Measurements from ENCODE around the gene FBXO10. TPM values are rescaled to one million over a fixed set of nuclear protein-coding genes. Genes with fewer than 3 reads are reported as not detected.

FBXO10 gene
- total RNA-seq, 2 experiments from 2014 or later: 9.4 to 13.2 TPM

DNA sequence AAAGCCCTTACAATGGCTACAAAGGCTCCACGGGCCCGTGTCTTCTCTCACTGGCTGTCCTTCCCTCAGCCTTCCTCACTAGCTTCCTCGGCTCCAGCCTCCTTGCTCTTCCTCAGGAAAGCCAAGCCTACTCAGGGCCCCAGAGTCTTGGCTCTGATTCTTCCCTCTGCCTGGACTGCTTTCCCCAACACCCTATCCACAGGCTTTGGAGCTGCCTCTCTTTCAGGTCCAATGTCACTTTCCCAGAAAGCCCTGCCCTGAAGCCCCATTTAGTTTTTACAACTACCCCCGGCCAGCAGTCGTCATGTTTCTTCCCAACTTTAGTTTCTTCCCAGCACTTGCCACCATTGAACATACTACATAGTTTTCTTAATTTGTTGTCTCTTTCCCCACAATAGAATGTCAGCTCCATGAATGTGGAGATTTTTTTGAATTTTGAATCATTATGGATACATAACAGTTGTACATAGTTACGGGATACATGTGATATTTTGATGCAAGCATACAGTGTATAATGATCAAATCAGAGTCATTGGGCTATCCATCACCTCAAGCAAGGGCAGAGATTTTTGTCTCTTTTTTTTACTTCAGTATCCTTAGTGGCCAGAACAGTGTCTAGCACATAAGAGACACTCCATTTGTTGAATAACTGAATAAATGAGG, 33.7 kb upstream of the FBXO10 start:
- no TSS peak for BruUV-seq (replicated peaks)
- no peak for DNase-seq (ENCODE audit: low spot score)
- no peaks in the 10 kb centered on the region for H3K79me2 ChIP-seq (ENCODE audit: insufficient read depth, low read depth, low read length)
- TF ChIP-seq, protein P1, sequence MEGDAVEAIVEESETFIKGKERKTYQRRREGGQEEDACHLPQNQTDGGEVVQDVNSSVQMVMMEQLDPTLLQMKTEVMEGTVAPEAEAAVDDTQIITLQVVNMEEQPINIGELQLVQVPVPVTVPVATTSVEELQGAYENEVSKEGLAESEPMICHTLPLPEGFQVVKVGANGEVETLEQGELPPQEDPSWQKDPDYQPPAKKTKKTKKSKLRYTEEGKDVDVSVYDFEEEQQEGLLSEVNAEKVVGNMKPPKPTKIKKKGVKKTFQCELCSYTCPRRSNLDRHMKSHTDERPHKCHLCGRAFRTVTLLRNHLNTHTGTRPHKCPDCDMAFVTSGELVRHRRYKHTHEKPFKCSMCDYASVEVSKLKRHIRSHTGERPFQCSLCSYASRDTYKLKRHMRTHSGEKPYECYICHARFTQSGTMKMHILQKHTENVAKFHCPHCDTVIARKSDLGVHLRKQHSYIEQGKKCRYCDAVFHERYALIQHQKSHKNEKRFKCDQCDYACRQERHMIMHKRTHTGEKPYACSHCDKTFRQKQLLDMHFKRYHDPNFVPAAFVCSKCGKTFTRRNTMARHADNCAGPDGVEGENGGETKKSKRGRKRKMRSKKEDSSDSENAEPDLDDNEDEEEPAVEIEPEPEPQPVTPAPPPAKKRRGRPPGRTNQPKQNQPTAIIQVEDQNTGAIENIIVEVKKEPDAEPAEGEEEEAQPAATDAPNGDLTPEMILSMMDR (conservative IDR thresholded peaks at IDR 0.05; ENCODE audit: low read length): no peak
- TF ChIP-seq EZH2phosphoT487 (IDR thresholded peaks at IDR 0.05; ENCODE audit: borderline replicate concordance, low read depth, low read length): no peak
- no peak overlapping the region for H2AFZ ChIP-seq (ENCODE audit: low read length)
- no peaks in the 10 kb centered on the region for H3K36me3 ChIP-seq (ENCODE audit: insufficient read depth, low read length)
- H3K4me1 ChIP-seq (ENCODE audit: insufficient read depth, low read length, poor library complexity, severe bottlenecking): no peaks in the 10 kb centered on the region
- intact Hi-C loops (cut with micrococcal nuclease; ENCODE audit: unreplicated experiment): no loop called here
- POLR2A ChIA-PET: no interaction called here
- no peak overlapping the region for H3K27ac ChIP-seq (ENCODE audit: low read depth, low read length, poor library complexity, severe bottlenecking)
- no peak overlapping the region for H3K4me3 ChIP-seq (ENCODE audit: low read depth, low read length, poor library complexity, severe bottlenecking)
- CTCF ChIA-PET (ENCODE audit: unreplicated experiment): no interaction called here
- H3K9me2 ChIP-seq (ENCODE audit: insufficient read depth, low read length): no peaks in the 10 kb centered on the region
- no peaks in the 10 kb centered on the region for H4K20me1 ChIP-seq (ENCODE audit: insufficient read depth, low read length)
- H3K9me3 ChIP-seq (ENCODE audit: low read length): no peaks in the 10 kb centered on the region
- H3K4me2 ChIP-seq (ENCODE audit: low read length): no peak overlapping the region

DNA sequence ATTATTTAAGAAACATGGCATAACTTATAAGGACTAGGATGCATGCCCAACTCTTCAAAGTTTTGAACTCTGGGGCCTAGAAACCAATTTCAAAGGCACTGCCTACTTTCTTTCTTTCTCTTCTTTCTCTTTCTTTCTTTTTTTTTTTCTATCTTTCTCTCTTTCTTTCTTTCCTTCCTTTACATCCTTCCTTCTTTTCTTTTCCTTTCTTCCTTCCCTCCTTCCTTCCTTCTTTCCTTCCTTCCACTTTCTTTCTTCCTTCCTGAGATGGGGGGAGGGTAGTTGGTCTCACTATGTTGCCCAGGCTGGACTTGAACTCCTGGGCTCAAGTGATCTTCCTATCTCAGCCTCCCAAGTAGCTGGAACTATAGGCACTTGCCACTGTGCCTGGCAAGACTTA, 32.1 kb upstream of the FBXO10 start:
- H3K79me2 ChIP-seq (ENCODE audit: insufficient read depth, low read depth, low read length): no peaks in the 10 kb centered on the region
- no peak overlapping the region for H3K4me2 ChIP-seq (ENCODE audit: low read length)
- no peaks in the 10 kb centered on the region for H3K4me1 ChIP-seq (ENCODE audit: insufficient read depth, low read length, poor library complexity, severe bottlenecking)
- no peak overlapping the region for H3K27ac ChIP-seq (ENCODE audit: low read depth, low read length, poor library complexity, severe bottlenecking)
- H3K4me3 ChIP-seq (ENCODE audit: low read depth, low read length, poor library complexity, severe bottlenecking): no peak overlapping the region
- no TSS peak for BruUV-seq (replicated peaks)
- POLR2A ChIA-PET: interaction anchor here (0.6 to 1.0 kb wide), 4 partner anchors 11 to 144 kb away, joined by 3 to 5 read pairs (median 3); no protein-coding TSS in a partner anchor
- intact Hi-C loops (cut with micrococcal nuclease; ENCODE audit: unreplicated experiment): no loop called here
- no peaks in the 10 kb centered on the region for H3K9me2 ChIP-seq (ENCODE audit: insufficient read depth, low read length)
- CTCF ChIA-PET (ENCODE audit: unreplicated experiment): interaction anchor here (0.6 kb wide), 1 partner anchor 1509 kb away, joined by 3 read pairs; no protein-coding TSS in a partner anchor
- DNase-seq (ENCODE audit: low spot score): no peak
- H4K20me1 ChIP-seq (ENCODE audit: insufficient read depth, low read length): no peaks in the 10 kb centered on the region
- H3K36me3 ChIP-seq (ENCODE audit: insufficient read depth, low read length): no peaks in the 10 kb centered on the region
- TF ChIP-seq EZH2phosphoT487 (IDR thresholded peaks at IDR 0.05; ENCODE audit: borderline replicate concordance, low read depth, low read length): no peak
- TF ChIP-seq, protein P1 (conservative IDR thresholded peaks at IDR 0.05; ENCODE audit: low read length): no peak
- no peak overlapping the region for H2AFZ ChIP-seq (ENCODE audit: low read length)
- no peaks in the 10 kb centered on the region for H3K9me3 ChIP-seq (ENCODE audit: low read length)

DNA sequence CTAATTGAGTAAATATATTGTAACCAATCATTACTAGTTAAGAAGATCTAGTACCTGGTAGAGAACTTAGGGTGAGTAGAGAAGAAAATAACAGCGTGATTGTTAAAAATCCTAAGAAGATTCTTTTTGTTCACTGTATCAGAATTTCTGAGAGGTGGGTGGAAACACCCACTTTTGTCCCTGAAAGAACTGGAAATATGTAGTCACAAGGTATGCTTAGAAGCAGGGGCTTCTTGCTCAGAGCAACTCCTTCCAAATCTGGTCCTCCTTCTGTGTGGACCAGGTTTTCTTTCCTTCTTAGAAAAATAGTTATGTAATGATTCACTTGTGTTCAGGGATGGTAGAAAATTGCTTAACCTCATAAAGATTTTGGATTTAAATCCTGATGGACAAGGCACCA, 28.1 kb upstream of the FBXO10 start:
- Histone ChIP-seq H4K20me1 (ENCODE audit: insufficient read depth, low read length) (no peaks in the 10 kb centered on the region), H3K36me3 (ENCODE audit: insufficient read depth, low read length) (no peaks in the 10 kb centered on the region), H3K27ac (ENCODE audit: low read depth, low read length, poor library complexity, severe bottlenecking) (no peak overlapping the region), H3K4me1 (ENCODE audit: insufficient read depth, low read length, poor library complexity, severe bottlenecking) (no peaks in the 10 kb centered on the region), H3K9me3 (ENCODE audit: low read length) (no peaks in the 10 kb centered on the region), H2AFZ (ENCODE audit: low read length) (no peak overlapping the region), H3K9me2 (ENCODE audit: insufficient read depth, low read length) (no peaks in the 10 kb centered on the region), H3K79me2 (ENCODE audit: insufficient read depth, low read depth, low read length) (no peaks in the 10 kb centered on the region), H3K4me2 (ENCODE audit: low read length) (no peak overlapping the region), H3K4me3 (ENCODE audit: low read depth, low read length, poor library complexity, severe bottlenecking) (no peak overlapping the region)
- CTCF ChIA-PET (ENCODE audit: unreplicated experiment): no interaction called here
- no TSS peak for BruUV-seq (replicated peaks)
- TF ChIP-seq EZH2phosphoT487 (IDR thresholded peaks at IDR 0.05; ENCODE audit: borderline replicate concordance, low read depth, low read length): no peak
- TF ChIP-seq, protein P1 (conservative IDR thresholded peaks at IDR 0.05; ENCODE audit: low read length): no peak
- POLR2A ChIA-PET: no interaction called here
- intact Hi-C loops (cut with micrococcal nuclease; ENCODE audit: unreplicated experiment): no loop called here
- no peak for DNase-seq (ENCODE audit: low spot score)
